H1 (cell line): ENCODE data around the gene PCIF1. TPM values are rescaled to one million over a fixed set of nuclear protein-coding genes. Genes with fewer than 3 reads are reported as not detected.

ENCODE experiments used
- CTCF ChIA-PET: fragments of 300-600 bp; sonication (Branson Sonifier 250); formaldehyde crosslinking; loops from one replicate; lab custom pipeline; 2021; ENCODE audit not compliant: partially characterized antibody; lab: Charles Lee
- POLR2A ChIA-PET: fragments of 300-600 bp; sonication (Branson Sonifier 250); formaldehyde crosslinking; loops from one replicate; lab custom pipeline; 2021; ENCODE audit warnings: inconsistent platforms; ENCODE audit not compliant: partially characterized antibody; lab: Charles Lee
- DNase-seq, 2 experiments: peaks; one replicate each; pipeline versions ENCODE4 v3.0.0 to v3.0.0-alpha.2; 2010 to 2022; ENCODE audit warnings: low spot score in 2 of 2, low read depth in 1 of 2, mixed read lengths in 1 of 2
- FAIRE-seq: peaks from 2 replicates; lab custom pipeline; 2011; peaks lifted over from hg19 to GRCh38; lab: Jason Lieb, UNC
- H2AFZ ChIP-seq: 2 replicates; pipeline ENCODE4 v1.8.1; 2012; ENCODE audit warnings: low read length, inconsistent platforms
- H2AK5ac ChIP-seq: 2 replicates; pipeline ENCODE4 v1.6.1; 2013; ENCODE audit warnings: low read depth, low read length
- H2BK120ac ChIP-seq: replicated peaks from 2 replicates; pipeline ENCODE3; 2013; ENCODE audit warnings: low read depth, low read length, inconsistent platforms
- H2BK12ac ChIP-seq: 2 replicates; pipeline ENCODE4 v1.6.1; 2013; ENCODE audit warnings: low read depth, low read length
- H2BK15ac ChIP-seq: 2 replicates; pipeline ENCODE4 v1.6.1; 2013; ENCODE audit warnings: low read length
- H2BK20ac ChIP-seq: 2 replicates; pipeline ENCODE4 v1.6.1; 2013; ENCODE audit warnings: low read length
- H2BK5ac ChIP-seq: 2 replicates; pipeline ENCODE4 v1.6.1; 2013; ENCODE audit warnings: low read depth, low read length
- H3K14ac ChIP-seq: 2 replicates; pipeline ENCODE4 v1.6.1; 2013; ENCODE audit warnings: inconsistent platforms; ENCODE audit not compliant: insufficient read length
- H3K18ac ChIP-seq: 2 replicates; pipeline ENCODE4 v1.6.1; 2013; ENCODE audit warnings: low read length; ENCODE audit errors: extremely low read depth
- H3K23ac ChIP-seq: 2 replicates; pipeline ENCODE4 v1.6.1; 2013; ENCODE audit warnings: inconsistent platforms; ENCODE audit not compliant: insufficient read length
- H3K23me2 ChIP-seq: 2 replicates; pipeline ENCODE4 v1.6.1; 2013; ENCODE audit warnings: low read depth, low read length
- H3K27ac ChIP-seq: 2 replicates; pipeline ENCODE4 v1.6.1; 2011; ENCODE audit warnings: low read depth, low read length, inconsistent platforms
- H3K27me3 ChIP-seq, 4 experiments: replicated peaks in 1 of 4; 1 replicate in 1 of 4; 2 replicates in 3 of 4; pipeline versions ENCODE4 v1.6.1 to v1.8.1; 2011 to 2013; ENCODE audit warnings: low read length in 3 of 4, mild to moderate bottlenecking in 3 of 4, inconsistent platforms in 2 of 4, mixed read lengths in 2 of 4, moderate library complexity in 1 of 4; ENCODE audit not compliant: control insufficient read depth in 3 of 4, insufficient read depth in 3 of 4; ENCODE audit errors: extremely low read depth in 1 of 4
- H3K36me3 ChIP-seq, 4 experiments: 2 replicates each; pipeline versions ENCODE4 v1.6.1 to v1.8.1; 2011 to 2013; ENCODE audit warnings: mild to moderate bottlenecking in 4 of 4, low read length in 3 of 4, moderate library complexity in 2 of 4, control low read depth in 1 of 4, inconsistent platforms in 1 of 4; ENCODE audit not compliant: insufficient read depth in 4 of 4, control insufficient read depth in 2 of 4
- H3K4ac ChIP-seq: replicated peaks from 2 replicates; pipeline ENCODE3; 2013; ENCODE audit warnings: low read length, low read depth, mixed read lengths, inconsistent platforms; ENCODE audit not compliant: insufficient read length
- H3K4me1 ChIP-seq, 4 experiments: replicated peaks in 1 of 4; 1 replicate in 1 of 4; 2 replicates in 3 of 4; pipeline versions ENCODE4 v1.6.1 to v1.8.1; 2011 to 2013; ENCODE audit warnings: low read length in 3 of 4, inconsistent platforms in 2 of 4, mixed read lengths in 1 of 4; ENCODE audit not compliant: insufficient read depth in 4 of 4, control insufficient read depth in 3 of 4
- H3K4me2 ChIP-seq, 2 experiments: 2 replicates each; pipeline versions ENCODE4 v1.6.1 to v1.8.1; 2011 to 2013; ENCODE audit warnings: low read depth in 2 of 2, low read length in 2 of 2, control low read depth in 1 of 2, inconsistent platforms in 1 of 2, mild to moderate bottlenecking in 1 of 2; ENCODE audit not compliant: insufficient read depth in 1 of 2
- H3K4me3 ChIP-seq, 4 experiments: fragments of 200-600, 300-600 bp in 1 of 4; sonication (generic), shearing (Covaris generic), sonication (Bioruptor Twin) in 1 of 4; 2 replicates each; pipeline versions ENCODE4 v1.5.1 to v1.8.1; 2011 to 2016; ENCODE audit warnings: low read length in 4 of 4, low read depth in 3 of 4, control low read depth in 2 of 4, inconsistent platforms in 2 of 4, mild to moderate bottlenecking in 2 of 4, mixed read lengths in 1 of 4, moderate library complexity in 1 of 4; ENCODE audit not compliant: insufficient read depth in 2 of 4; ENCODE audit errors: extremely low read depth in 1 of 4
- H3K56ac ChIP-seq: replicated peaks from 2 replicates; pipeline ENCODE3; 2013; ENCODE audit warnings: low read depth, mild to moderate bottlenecking, mixed read lengths, low read length, inconsistent platforms; ENCODE audit not compliant: insufficient read length
- H3K79me1 ChIP-seq: 2 replicates; pipeline ENCODE4 v1.6.1; 2013; ENCODE audit warnings: low read depth, low read length, control low read depth
- H3K79me2 ChIP-seq, 2 experiments: 2 replicates each; pipeline versions ENCODE4 v1.6.1 to v1.8.1; 2012 to 2013; ENCODE audit warnings: low read length in 2 of 2, mild to moderate bottlenecking in 2 of 2, inconsistent platforms in 1 of 2; ENCODE audit not compliant: insufficient read depth in 2 of 2, control insufficient read depth in 1 of 2
- H3K9ac ChIP-seq, 4 experiments: replicated peaks in 1 of 4; 1 replicate in 1 of 4; 2 replicates in 3 of 4; pipeline versions ENCODE4 v1.6.1 to v1.8.1; 2011 to 2013; ENCODE audit warnings: low read depth in 3 of 4, low read length in 3 of 4, control low read depth in 2 of 4, mild to moderate bottlenecking in 2 of 4, moderate library complexity in 2 of 4, inconsistent platforms in 1 of 4; ENCODE audit errors: extremely low read depth in 1 of 4
- H3K9me3 ChIP-seq, 2 experiments: 2 replicates each; pipeline versions ENCODE4 v1.6.1 to v1.8.1; 2012 to 2013; ENCODE audit warnings: mild to moderate bottlenecking in 2 of 2, moderate library complexity in 2 of 2, control low read depth in 1 of 2, inconsistent platforms in 1 of 2, low read depth in 1 of 2, low read length in 1 of 2, mixed read lengths in 1 of 2; ENCODE audit not compliant: insufficient read depth in 2 of 2
- H4K20me1 ChIP-seq, 2 experiments: replicated peaks in 1 of 2; 2 replicates each; pipeline versions ENCODE3 to v1.8.1; 2011 to 2013; ENCODE audit warnings: inconsistent platforms in 2 of 2, low read length in 2 of 2, mild to moderate bottlenecking in 1 of 2; ENCODE audit not compliant: insufficient read depth in 2 of 2, control insufficient read depth in 1 of 2
- H4K5ac ChIP-seq: 2 replicates; pipeline ENCODE4 v1.6.1; 2013; ENCODE audit warnings: low read length, low read depth, mixed read lengths, inconsistent platforms; ENCODE audit not compliant: insufficient read length
- H4K8ac ChIP-seq: 2 replicates; pipeline ENCODE4 v1.8.0; 2013; ENCODE audit warnings: mild to moderate bottlenecking, moderate library complexity, low read length, inconsistent platforms; ENCODE audit not compliant: insufficient read depth; ENCODE audit errors: extremely low read depth
- H4K91ac ChIP-seq: replicated peaks from 2 replicates; pipeline ENCODE3; 2013; ENCODE audit warnings: low read length, mixed read lengths, inconsistent platforms; ENCODE audit not compliant: insufficient read length
- ATF3 ChIP-seq: IDR thresholded peaks from 2 replicates; pipeline ENCODE4 v1.6.1; 2011; ENCODE audit warnings: low read depth, mild to moderate bottlenecking, low read length; ENCODE audit not compliant: insufficient read depth
- JUND ChIP-seq: IDR thresholded peaks from 2 replicates; pipeline ENCODE4 v1.6.1; 2011; ENCODE audit warnings: mild to moderate bottlenecking, improper control_type of control experiment, low read length
- POLR2AphosphoS5 ChIP-seq: IDR thresholded peaks from 2 replicates; pipeline ENCODE4 v1.6.1; 2011; ENCODE audit warnings: low read depth, low read length
- WGBS, 2 experiments: shearing (Covaris generic) in 1 of 2; methylation state at CpG; one replicate each; pipeline versions ENCODE4 v1.1.6 to v1.1.7; 2013 to 2015; ENCODE audit warnings: low lambda C conversion rate in 2 of 2, mixed read lengths in 2 of 2, inconsistent platforms in 1 of 2, low coverage in 1 of 2, missing lambda C conversion rate in 1 of 2; ENCODE audit not compliant: insufficient replicate concordance in 2 of 2, insufficient coverage in 1 of 2, insufficient read length in 1 of 2; ENCODE audit errors: extremely low coverage in 1 of 2, missing lambda C conversion rate in 1 of 2; 5-methylcytosine and 5-hydroxymethylcytosine counted together
- polyA plus RNA-seq, 7 experiments: library from polyadenylated mRNA; depleted of rRNA in 3 of 7; stranded (reverse) in 5 of 7; unstranded in 2 of 7; fragments of >200 nt in 5 of 7; fragments of 200-250 nt in 2 of 7; gene quantifications; 1 replicate in 5 of 7; 2 replicates in 1 of 7; 4 replicates in 1 of 7; pipeline versions ENCODE4 v1.2.1 to v1.2.3, GENCODE V29; 2011 to 2013; ENCODE audit warnings: missing spikeins in 2 of 7, mixed read lengths in 2 of 7
- total RNA-seq: library from RNA; stranded (reverse); fragmentation: NEBNext Ultra II Directional; extraction: Animal tissue kit (Norgen Biotek cat#: 25700); gene quantifications from 2 replicates; pipeline ENCODE4 v1.2.1, GENCODE V29; 2021

Gene PCIF1
- total and polyA plus RNA-seq, 2 of the 8 experiments (the other 6 are each of a cell fraction or from before 2014, with no cell fraction given): 30.3 to 30.6 TPM

GRCh38 chr20:45948261-45948733 is 13.8 kb downstream of the PCIF1 start:
- Histone ChIP-seq H3K79me1 (peaks cover 3% of the 10 kb centered on the region; the same call in 1 of the 2 replicates), H4K8ac (no peak overlapping the region), H3K4ac (no peak overlapping the region), H3K23ac (no peak overlapping the region), H3K56ac (no peak overlapping the region), H2AFZ (no peak overlapping the region), H2BK15ac (no peak overlapping the region), H2BK5ac (no peak overlapping the region), H3K27ac (no peak overlapping the region), H3K36me3 (peaks cover 33 to 68% (median 48%) of the 10 kb centered on the region in 4 experiments), H3K27me3 (no peaks in the 10 kb centered on the region), H4K91ac (no peak overlapping the region), H3K79me2 (no peaks in the 10 kb centered on the region), H3K4me1 (peaks cover 0 to 3% (median 1%) of the 10 kb centered on the region in 4 experiments; a peak in 1 of 7 replicates), H4K20me1 (peaks cover 0 to 13% of the 10 kb centered on the region in 2 experiments), H2BK20ac (no peak overlapping the region), H2BK120ac (no peak overlapping the region), H3K4me3 (no peak overlapping the region), H4K5ac (no peak overlapping the region), H3K4me2 (no peak overlapping the region), H3K9ac (no peak overlapping the region), H2AK5ac (no peak overlapping the region), H3K23me2 (no peaks in the 10 kb centered on the region), H2BK12ac (no peak overlapping the region), H3K18ac (no peak overlapping the region), H3K9me3 (no peaks in the 10 kb centered on the region), H3K14ac (no peak overlapping the region)
- no peak for FAIRE-seq
- CTCF ChIA-PET: interaction anchor here (1.4 to 8.7 kb wide), 6 partner anchors 9 to 58 kb away, joined by 5 to 82 read pairs (median 10); partner anchors contain the start of genes CTSA, NEURL2 and PCIF1
- 0 out of 2 replicates have a peak, but pooled peaks have one; percentile 13 for TF ChIP-seq POLR2AphosphoS5
- no peak for TF ChIP-seq ATF3
- no peak for TF ChIP-seq JUND
- DNase-seq: no peak
- POLR2A ChIA-PET: interaction anchor here (0.9 to 14.0 kb wide), 11 partner anchors 12 to 132 kb away, joined by 3 to 283 read pairs (median 6); partner anchors contain the start of genes PCIF1, PLTP, SNX21 and ZNF335
- 92% methylated on average over 7 of the region's 7 CpGs; no CpG with 5 or more reads in 1 of the 2 experiments for WGBS, 2 experiments
